ENCODE measurements around the gene HES7. TPM values are rescaled to one million over a fixed set of nuclear protein-coding genes. Genes with fewer than 3 reads are reported as not detected.

HES7 gene
- total RNA-seq, 2 experiments from 2014 or later: 0.52 to 0.53 TPM

GRCh38 chr17:8137645-8138373 lies 13.9 kb upstream of the HES7 start:
- H3K27ac ChIP-seq (ENCODE audit: low read depth in 1 of 2, low read length in 2 of 2): no peak overlapping the region
- no peak for ATAC-seq (ENCODE audit: poor library complexity)
- no peak overlapping the region for H3K27ac Mint-ChIP-seq
- H3K4me3 Mint-ChIP-seq: no peak overlapping the region
- no peaks in the 10 kb centered on the region for H3K27me3 ChIP-seq (ENCODE audit: control insufficient read depth in 1 of 2, insufficient read depth in 2 of 2, low read length in 2 of 2)
- CTCF ChIA-PET: interaction anchor here (1.0 to 4.6 kb wide), 18 partner anchors 8 to 158 kb away, joined by 3 to 42 read pairs (median 10); partner anchors contain the start of genes ALOXE3, CTC1, HES7 and PFAS
- no peaks in the 10 kb centered on the region for H3K9me3 Mint-ChIP-seq
- POLR2A ChIA-PET: interaction anchor here (0.6 to 5.6 kb wide), 17 partner anchors 10 to 112 kb away, joined by 3 to 105 read pairs (median 16); partner anchors contain the start of genes ALOXE3, AURKB, BORCS6 and CTC1
- H3K4me1 ChIP-seq (ENCODE audit: insufficient read depth, low read length): peaks cover 26% of the 10 kb centered on the region
- H3K4me3 ChIP-seq (ENCODE audit: low read length): peak overlapping the region; percentile 71
- no peak for TF ChIP-seq CTCF (IDR thresholded peaks at IDR 0.05)
- H3K36me3 ChIP-seq (ENCODE audit: insufficient read depth, low read length): peaks cover 26% of the 10 kb centered on the region
- H3K27me3 Mint-ChIP-seq: no peaks in the 10 kb centered on the region
- no peak for DNase-seq
- peaks cover 27% of the 10 kb centered on the region for H3K36me3 Mint-ChIP-seq (ENCODE audit: low read depth)
- no peaks in the 10 kb centered on the region for H3K4me1 Mint-ChIP-seq (ENCODE audit: low read depth)
- no peaks in the 10 kb centered on the region for H3K9me3 ChIP-seq (ENCODE audit: control insufficient read depth in 1 of 2, insufficient read depth in 1 of 2, low read length in 2 of 2)
- intact Hi-C loops (cut with DNase I, micrococcal nuclease): loop anchor here (1.0 to 5.0 kb wide), 11 partner anchors 12 to 162 kb away; partner anchors contain the start of gene HES7 (in 1 of the 2)

- Mint-ChIP-seq H3K4me3 (no peak overlapping the region), H3K36me3 (ENCODE audit: low read depth) (no peaks in the 10 kb centered on the region), H3K27me3 (no peaks in the 10 kb centered on the region), H3K9me3 (no peaks in the 10 kb centered on the region), H3K4me1 (ENCODE audit: low read depth) (no peaks in the 10 kb centered on the region), H3K27ac (no peak overlapping the region)
- no peak for TF ChIP-seq CTCF (IDR thresholded peaks at IDR 0.05)
- intact Hi-C loops (cut with DNase I, micrococcal nuclease): no loop called here
- no peak overlapping the region for H3K4me3 ChIP-seq (ENCODE audit: low read length)
- peaks cover 12% of the 10 kb centered on the region for H3K4me1 ChIP-seq (ENCODE audit: insufficient read depth, low read length)
- POLR2A ChIA-PET: no interaction called here
- ATAC-seq (ENCODE audit: poor library complexity): no peak
- H3K27me3 ChIP-seq (ENCODE audit: control insufficient read depth in 1 of 2, insufficient read depth in 2 of 2, low read length in 2 of 2): no peaks in the 10 kb centered on the region
- no peaks in the 10 kb centered on the region for H3K9me3 ChIP-seq (ENCODE audit: control insufficient read depth in 1 of 2, insufficient read depth in 1 of 2, low read length in 2 of 2)
- no peaks in the 10 kb centered on the region for H3K36me3 ChIP-seq (ENCODE audit: insufficient read depth, low read length)
- no peak overlapping the region for H3K27ac ChIP-seq (ENCODE audit: low read depth in 1 of 2, low read length in 2 of 2)
- CTCF ChIA-PET: interaction anchor here (1.2 to 2.7 kb wide), 2 partner anchors 14 to 60 kb away, joined by 4 to 8 read pairs; no protein-coding TSS in a partner anchor
- DNase-seq: no peak
These were observed 10.0 kb upstream of the HES7 start for GRCh38 chr17:8133941-8134340.

- Histone ChIP-seq H3K4me1 (ENCODE audit: insufficient read depth, low read length) (peaks cover 6% of the 10 kb centered on the region), H3K27me3 (ENCODE audit: control insufficient read depth in 1 of 2, insufficient read depth in 2 of 2, low read length in 2 of 2) (no peaks in the 10 kb centered on the region), H3K4me3 (ENCODE audit: low read length) (no peak overlapping the region), H3K27ac (ENCODE audit: low read depth in 1 of 2, low read length in 2 of 2) (no peak overlapping the region), H3K36me3 (ENCODE audit: insufficient read depth, low read length) (no peaks in the 10 kb centered on the region), H3K9me3 (ENCODE audit: control insufficient read depth in 1 of 2, insufficient read depth in 1 of 2, low read length in 2 of 2) (no peaks in the 10 kb centered on the region)
- Mint-ChIP-seq H3K4me3 (no peak overlapping the region), H3K9me3 (no peaks in the 10 kb centered on the region), H3K4me1 (ENCODE audit: low read depth) (no peaks in the 10 kb centered on the region), H3K27me3 (no peaks in the 10 kb centered on the region), H3K27ac (no peak overlapping the region), H3K36me3 (ENCODE audit: low read depth) (no peaks in the 10 kb centered on the region)
- ATAC-seq (ENCODE audit: poor library complexity) (no peak), DNase-seq (no peak)
- TF ChIP-seq CTCF (IDR thresholded peaks at IDR 0.05): no peak
- ChIA-PET CTCF (interaction anchor here (1.2 to 2.7 kb wide), 2 partner anchors 14 to 60 kb away, joined by 4 to 8 read pairs; no protein-coding TSS in a partner anchor), POLR2A (interaction anchor here (0.6 kb wide), 1 partner anchor 208 kb away, joined by 3 read pairs; no protein-coding TSS in a partner anchor)
- intact Hi-C loops (cut with DNase I, micrococcal nuclease): no loop called here
These were observed 9.5 kb upstream of the HES7 start for GRCh38 chr17:8133399-8133798.

Data from CD4-positive, alpha-beta T cell (primary cell).